ENCODE data around the gene FBXL4.

Gene FBXL4

GRCh38 chr6:98824902-98825599, 122.7 kb downstream of the FBXL4 start:
- no peak for DNase-seq (ENCODE audit: low read depth in 2 of 2)

GRCh38 chr6:98824162-98824901, 123.4 kb downstream of the FBXL4 start:
- DNase-seq (ENCODE audit: low read depth in 2 of 2): no peak

GRCh38 chr6:98823428-98824161, 124.2 kb downstream of the FBXL4 start:
- no peak for DNase-seq (ENCODE audit: low read depth in 2 of 2)

- DNase-seq (ENCODE audit: low read depth in 2 of 2): no peak
These were observed 125.9 kb downstream of the FBXL4 start for GRCh38 chr6:98821756-98822405.

Measured in stimulated activated CD8-positive, alpha-beta memory T cell treated with anti-CD3 and anti-CD28 coated beads, Interleukin-15, amount 100 ng/mL, for 4 hours (primary cell).